Neutrophil (primary cell): ENCODE results near the gene SLITRK6.

ENCODE experiments used
- H3K27ac ChIP-seq: fragments of 200-600 bp; sonication (generic); 2 replicates; pipeline ENCODE4 v1.5.1; 2016; ENCODE audit warnings: mild to moderate bottlenecking, moderate library complexity
- H3K27me3 ChIP-seq: fragments of 200-600 bp; sonication (generic); 2 replicates; pipeline ENCODE4 v1.6.0; 2016; ENCODE audit warnings: mild to moderate bottlenecking
- H3K36me3 ChIP-seq: fragments of 200-600 bp; sonication (generic); 2 replicates; pipeline ENCODE4 v1.5.1; 2017
- H3K4me1 ChIP-seq, 2 experiments: fragments of 200-600 bp in 1 of 2; sonication (generic) in 1 of 2; 1 replicate in 1 of 2; 2 replicates in 1 of 2; pipeline versions ENCODE4 v1.5.1 to v1.6.1; 2013 to 2016; ENCODE audit warnings: low read depth in 1 of 2, low read length in 1 of 2, mild to moderate bottlenecking in 1 of 2, moderate library complexity in 1 of 2; ENCODE audit not compliant: control insufficient read depth in 1 of 2, insufficient read depth in 1 of 2
- H3K4me3 ChIP-seq, 2 experiments: fragments of 200-600 bp in 1 of 2; sonication (generic) in 1 of 2; 1 replicate in 1 of 2; 2 replicates in 1 of 2; pipeline ENCODE4 v1.5.1; 2013 to 2016; ENCODE audit warnings: low read depth in 1 of 2, low read length in 1 of 2, mild to moderate bottlenecking in 1 of 2, moderate library complexity in 1 of 2
- H3K9me3 ChIP-seq: fragments of 200-600 bp; sonication (generic); 2 replicates; pipeline ENCODE4 v1.5.1; 2016
- CTCF ChIP-seq: fragments of 200-600 bp; sonication (generic); IDR thresholded peaks from 2 replicates; pipeline ENCODE4 v1.5.1; 2016; ENCODE audit warnings: antibody characterized with exemption

The SLITRK6 gene, protein sequence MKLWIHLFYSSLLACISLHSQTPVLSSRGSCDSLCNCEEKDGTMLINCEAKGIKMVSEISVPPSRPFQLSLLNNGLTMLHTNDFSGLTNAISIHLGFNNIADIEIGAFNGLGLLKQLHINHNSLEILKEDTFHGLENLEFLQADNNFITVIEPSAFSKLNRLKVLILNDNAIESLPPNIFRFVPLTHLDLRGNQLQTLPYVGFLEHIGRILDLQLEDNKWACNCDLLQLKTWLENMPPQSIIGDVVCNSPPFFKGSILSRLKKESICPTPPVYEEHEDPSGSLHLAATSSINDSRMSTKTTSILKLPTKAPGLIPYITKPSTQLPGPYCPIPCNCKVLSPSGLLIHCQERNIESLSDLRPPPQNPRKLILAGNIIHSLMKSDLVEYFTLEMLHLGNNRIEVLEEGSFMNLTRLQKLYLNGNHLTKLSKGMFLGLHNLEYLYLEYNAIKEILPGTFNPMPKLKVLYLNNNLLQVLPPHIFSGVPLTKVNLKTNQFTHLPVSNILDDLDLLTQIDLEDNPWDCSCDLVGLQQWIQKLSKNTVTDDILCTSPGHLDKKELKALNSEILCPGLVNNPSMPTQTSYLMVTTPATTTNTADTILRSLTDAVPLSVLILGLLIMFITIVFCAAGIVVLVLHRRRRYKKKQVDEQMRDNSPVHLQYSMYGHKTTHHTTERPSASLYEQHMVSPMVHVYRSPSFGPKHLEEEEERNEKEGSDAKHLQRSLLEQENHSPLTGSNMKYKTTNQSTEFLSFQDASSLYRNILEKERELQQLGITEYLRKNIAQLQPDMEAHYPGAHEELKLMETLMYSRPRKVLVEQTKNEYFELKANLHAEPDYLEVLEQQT

DNA sequence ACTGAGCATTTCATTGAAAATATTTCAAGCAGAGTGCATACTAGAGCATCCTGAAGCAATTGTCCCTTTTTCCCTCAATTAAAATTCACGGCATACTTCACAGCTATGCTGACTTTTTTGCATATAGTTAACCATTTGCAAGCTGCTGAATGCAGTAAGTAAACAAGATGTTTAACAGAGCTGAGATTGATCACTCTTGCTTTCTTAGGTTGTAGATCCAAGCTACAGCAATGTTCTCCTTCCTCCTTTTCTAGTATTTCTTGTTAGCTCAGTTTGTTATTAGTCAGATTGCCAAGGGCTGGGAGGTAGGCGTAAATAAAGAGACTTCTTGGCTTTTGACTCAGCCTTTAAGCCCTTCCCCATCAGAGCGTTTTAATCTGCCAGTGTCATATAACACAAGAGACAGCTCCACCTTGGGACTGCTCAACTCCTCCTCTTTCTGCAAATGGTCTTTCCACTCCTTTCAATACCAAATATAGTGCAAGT, at the start of gene SLITRK6:
TSS of gene SLITRK6 (minus strand) at position 323 of the 486 bp plus-strand sequence. CDS start 2,911 bp downstream, outside the sequence.
- no peaks in the 10 kb centered on the region for H3K9me3 ChIP-seq
- H3K4me3 ChIP-seq, result no peak within 1 kb of the TSS
- no peaks in the 10 kb centered on the region for H3K4me1 ChIP-seq
- TF ChIP-seq CTCF, result no peak
- no peaks in the 10 kb centered on the region for H3K27me3 ChIP-seq
- H3K36me3 ChIP-seq, result no peaks in the 10 kb centered on the region
- no peak within 1 kb of the TSS for H3K27ac ChIP-seq

- H3K27me3 ChIP-seq, result no peaks in the 10 kb centered on the region
- no peak for TF ChIP-seq CTCF
- H3K4me3 ChIP-seq, result no peak overlapping the region
- H3K4me1 ChIP-seq, result no peaks in the 10 kb centered on the region
- no peaks in the 10 kb centered on the region for H3K9me3 ChIP-seq
- H3K27ac ChIP-seq, result no peak overlapping the region
- H3K36me3 ChIP-seq, result no peaks in the 10 kb centered on the region
Observed at GRCh38 chr13:85847012-85847411, 47.8 kb upstream of the SLITRK6 start.

- H3K36me3 ChIP-seq, result no peaks in the 10 kb centered on the region
- no peaks in the 10 kb centered on the region for H3K27me3 ChIP-seq
- no peak overlapping the region for H3K4me3 ChIP-seq
- H3K27ac ChIP-seq, result no peak overlapping the region
- no peaks in the 10 kb centered on the region for H3K9me3 ChIP-seq
- no peaks in the 10 kb centered on the region for H3K4me1 ChIP-seq
- no peak for TF ChIP-seq CTCF
Observed at GRCh38 chr13:85841427-85841826, 42.2 kb upstream of the SLITRK6 start.

- TF ChIP-seq CTCF, result no peak
- no peaks in the 10 kb centered on the region for H3K36me3 ChIP-seq
- no peak overlapping the region for H3K4me3 ChIP-seq
- no peaks in the 10 kb centered on the region for H3K4me1 ChIP-seq
- H3K27me3 ChIP-seq, result no peaks in the 10 kb centered on the region
- no peaks in the 10 kb centered on the region for H3K9me3 ChIP-seq
- no peak overlapping the region for H3K27ac ChIP-seq
Observed at GRCh38 chr13:85833921-85834320, 34.7 kb upstream of the SLITRK6 start.

GRCh38 chr13:85828094-85828684, 29.0 kb upstream of the SLITRK6 start:
- Histone ChIP-seq H3K36me3 (no peaks in the 10 kb centered on the region), H3K9me3 (no peaks in the 10 kb centered on the region), H3K4me3 (no peak overlapping the region), H3K27me3 (no peaks in the 10 kb centered on the region), H3K4me1 (no peaks in the 10 kb centered on the region), H3K27ac (no peak overlapping the region)
- TF ChIP-seq CTCF, result no peak
